IMR-90 (cell line): Measurements from ENCODE around the gene PRUNE2.

Source experiments
- CTCF ChIP-seq: conservative IDR thresholded peaks from 2 replicates; pipeline ENCODE4 v1.5.1; 2012; ENCODE audit warnings: mild to moderate bottlenecking, low read depth, low read length, improper control_type of control experiment
- NFE2L2 ChIP-seq: fragments of 150-350 bp; IDR thresholded peaks from 2 replicates; pipeline ENCODE4 v1.6.1; 2016; ENCODE audit warnings: low read depth, mild to moderate bottlenecking, low read length
- POLR2A ChIP-seq: IDR thresholded peaks from 2 replicates; pipeline ENCODE4 v1.6.1; 2012; ENCODE audit warnings: mild to moderate bottlenecking, low read depth, low read length
- RAD21 ChIP-seq: IDR thresholded peaks from 2 replicates; pipeline ENCODE4 v1.6.1; 2012; ENCODE audit warnings: low read length, improper control_type of control experiment

GRCh38 chr9:76688471-76689238 is 217.3 kb downstream of the PRUNE2 start:
- TF ChIP-seq POLR2A (no peak), RAD21 (no peak), NFE2L2 (no peak), CTCF (no peak)
